ENCODE measurements around the gene ZNF616.

- TF ChIP-seq CTCF (IDR thresholded peaks at IDR 0.05) (no peak), POLR2A (IDR thresholded peaks at IDR 0.05) (no peak)
Measured at GRCh38 chr19:52155596-52156359, 16.0 kb upstream of the ZNF616 start.

All from thyroid gland (tissue), 4 donors.